ENCODE measurements around the gene RBSN.

RBSN gene

GRCh38 chr3:15089201-15089600 is 9.7 kb downstream of the RBSN start:
- in situ Hi-C loops (cut with MboI; ENCODE audit: low sequenced_read_pairs, unreplicated experiment) = no loop called here
- no peak for DNase-seq (ENCODE audit: low spot score)
- TF ChIP-seq, protein P1, sequence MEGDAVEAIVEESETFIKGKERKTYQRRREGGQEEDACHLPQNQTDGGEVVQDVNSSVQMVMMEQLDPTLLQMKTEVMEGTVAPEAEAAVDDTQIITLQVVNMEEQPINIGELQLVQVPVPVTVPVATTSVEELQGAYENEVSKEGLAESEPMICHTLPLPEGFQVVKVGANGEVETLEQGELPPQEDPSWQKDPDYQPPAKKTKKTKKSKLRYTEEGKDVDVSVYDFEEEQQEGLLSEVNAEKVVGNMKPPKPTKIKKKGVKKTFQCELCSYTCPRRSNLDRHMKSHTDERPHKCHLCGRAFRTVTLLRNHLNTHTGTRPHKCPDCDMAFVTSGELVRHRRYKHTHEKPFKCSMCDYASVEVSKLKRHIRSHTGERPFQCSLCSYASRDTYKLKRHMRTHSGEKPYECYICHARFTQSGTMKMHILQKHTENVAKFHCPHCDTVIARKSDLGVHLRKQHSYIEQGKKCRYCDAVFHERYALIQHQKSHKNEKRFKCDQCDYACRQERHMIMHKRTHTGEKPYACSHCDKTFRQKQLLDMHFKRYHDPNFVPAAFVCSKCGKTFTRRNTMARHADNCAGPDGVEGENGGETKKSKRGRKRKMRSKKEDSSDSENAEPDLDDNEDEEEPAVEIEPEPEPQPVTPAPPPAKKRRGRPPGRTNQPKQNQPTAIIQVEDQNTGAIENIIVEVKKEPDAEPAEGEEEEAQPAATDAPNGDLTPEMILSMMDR (IDR thresholded peaks at IDR 0.05; ENCODE audit: borderline replicate concordance, control extremely low read depth, extremely low read depth, insufficient read depth, missing control alignments) = no peak

GRCh38 chr3:15086699-15087098 is 12.2 kb downstream of the RBSN start:
- DNase-seq (ENCODE audit: low spot score) = no peak
- in situ Hi-C loops (cut with MboI; ENCODE audit: low sequenced_read_pairs, unreplicated experiment) = no loop called here
- TF ChIP-seq, protein P1 (IDR thresholded peaks at IDR 0.05; ENCODE audit: borderline replicate concordance, control extremely low read depth, extremely low read depth, insufficient read depth, missing control alignments) = no peak

DNA sequence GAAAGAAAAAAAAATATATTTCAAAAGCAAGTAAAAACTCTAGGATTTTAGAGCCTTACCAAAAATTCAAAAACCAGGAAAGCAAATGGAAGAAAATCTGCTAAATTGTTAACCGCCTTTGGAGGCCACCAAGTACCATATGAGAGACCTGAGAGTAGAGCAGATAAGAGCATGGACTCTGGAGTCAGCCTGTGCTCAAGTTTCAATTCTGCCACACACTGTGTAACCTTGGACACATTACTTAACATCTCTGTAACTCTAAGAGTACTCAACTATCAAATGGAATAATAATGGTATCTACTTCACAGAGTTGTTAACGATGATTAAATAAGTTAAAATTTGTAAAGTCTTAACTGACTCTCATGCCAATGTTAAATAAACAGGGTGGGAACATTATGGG is 12.7 kb downstream of the RBSN start:
- DNase-seq (ENCODE audit: low spot score) = no peak
- in situ Hi-C loops (cut with MboI; ENCODE audit: low sequenced_read_pairs, unreplicated experiment) = no loop called here
- TF ChIP-seq, protein P1 (IDR thresholded peaks at IDR 0.05; ENCODE audit: borderline replicate concordance, control extremely low read depth, extremely low read depth, insufficient read depth, missing control alignments) = no peak

DNA sequence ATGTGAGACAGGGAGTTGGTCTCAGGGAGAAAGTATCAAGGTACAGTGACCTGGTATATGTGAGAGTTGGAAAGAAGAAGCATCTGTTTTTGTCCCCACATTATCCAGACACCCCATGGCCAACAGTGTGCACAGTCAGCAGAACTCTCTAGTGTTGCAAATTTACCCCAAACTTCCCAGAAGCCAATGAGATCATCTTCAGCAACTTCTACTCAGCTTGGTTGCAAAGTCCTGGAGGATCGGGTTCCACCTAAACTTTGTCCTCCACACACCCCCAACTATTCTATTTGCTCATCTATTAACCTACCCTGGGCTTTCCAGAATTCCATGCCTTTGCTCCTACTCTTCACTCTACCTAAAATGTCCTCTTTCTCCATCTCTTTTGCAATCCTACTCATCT is 15.7 kb downstream of the RBSN start:
- TF ChIP-seq, protein P1 (IDR thresholded peaks at IDR 0.05; ENCODE audit: borderline replicate concordance, control extremely low read depth, extremely low read depth, insufficient read depth, missing control alignments) = no peak
- DNase-seq (ENCODE audit: low spot score) = no peak
- in situ Hi-C loops (cut with MboI; ENCODE audit: low sequenced_read_pairs, unreplicated experiment) = no loop called here

GRCh38 chr3:15081960-15082664 is 16.8 kb downstream of the RBSN start:
- in situ Hi-C loops (cut with MboI; ENCODE audit: low sequenced_read_pairs, unreplicated experiment) = no loop called here
- TF ChIP-seq, protein P1 (IDR thresholded peaks at IDR 0.05; ENCODE audit: borderline replicate concordance, control extremely low read depth, extremely low read depth, insufficient read depth, missing control alignments) = no peak
- DNase-seq (ENCODE audit: low spot score) = no peak

DNA sequence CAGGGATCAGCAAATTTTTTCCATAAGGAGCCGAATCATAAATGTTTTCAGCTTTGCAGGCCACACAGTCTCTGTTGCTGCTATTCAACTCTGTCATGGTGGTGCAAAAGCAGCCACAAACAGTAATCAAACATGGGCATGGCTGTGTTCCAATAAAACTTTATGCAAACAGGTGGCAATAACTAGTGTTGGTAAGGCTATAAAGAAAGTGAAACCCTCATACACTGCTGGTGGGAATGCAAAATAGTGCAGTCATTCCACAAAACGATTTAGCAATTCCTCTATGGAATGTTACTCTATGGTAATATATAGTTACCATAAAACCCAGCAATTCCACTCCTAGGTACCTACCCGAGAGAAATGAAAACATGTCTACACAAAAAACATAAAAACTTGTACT is 19.9 kb downstream of the RBSN start:
- TF ChIP-seq, protein P1 (IDR thresholded peaks at IDR 0.05; ENCODE audit: borderline replicate concordance, control extremely low read depth, extremely low read depth, insufficient read depth, missing control alignments) = no peak
- in situ Hi-C loops (cut with MboI; ENCODE audit: low sequenced_read_pairs, unreplicated experiment) = no loop called here
- no peak for DNase-seq (ENCODE audit: low spot score)

Measured in GM13976 (cell line).